ENCODE data around the gene NRCAM. TPM values are rescaled to one million over a fixed set of nuclear protein-coding genes. Genes with fewer than 3 reads are reported as not detected.

Gene NRCAM
- total RNA-seq, 2 donors from 2014 or later, result 17.9 to 28.2 TPM

GRCh38 chr7:108248418-108248817 is 207.8 kb downstream of the NRCAM start:
- no peaks in the 10 kb centered on the region for H3K36me3 ChIP-seq (ENCODE audit: control insufficient read depth, insufficient read depth, low read length)
- peaks cover 3% of the 10 kb centered on the region for H3K4me1 ChIP-seq (ENCODE audit: control insufficient read depth, insufficient read depth, low read length)
- no peak for DNase-seq
- H3K9me3 ChIP-seq (ENCODE audit: control insufficient read depth, low read length), result peaks cover 4% of the 10 kb centered on the region
- Mint-ChIP-seq H3K27ac (no peak overlapping the region), H3K4me1 (peaks cover 12% of the 10 kb centered on the region), H3K9me3 (peaks cover 5% of the 10 kb centered on the region), H3K27me3 (ENCODE audit: insufficient read depth) (no peaks in the 10 kb centered on the region), H3K4me3 (no peak overlapping the region), H3K36me3 (ENCODE audit: low read depth) (peaks cover 6% of the 10 kb centered on the region)
- H3K27ac ChIP-seq (ENCODE audit: low read depth, low read length), result no peak overlapping the region
- no peak for TF ChIP-seq CTCF (conservative IDR thresholded peaks at IDR 0.05)
- no peak overlapping the region for H3K4me3 ChIP-seq (ENCODE audit: low read length)
- 92 to 100% methylated on average over 1 to 2 of the region's 2 CpGs for WGBS, 2 experiments (ENCODE audit: insufficient coverage in 1 of 2, insufficient read length in 1 of 2)
- H3K27me3 ChIP-seq (ENCODE audit: control insufficient read depth, insufficient read depth, low read length, poor library complexity, severe bottlenecking), result no peaks in the 10 kb centered on the region
- H3K9ac ChIP-seq (ENCODE audit: extremely low read depth, low read length, poor library complexity, severe bottlenecking), result no peak overlapping the region

GRCh38 chr7:108247614-108248013 is 208.6 kb downstream of the NRCAM start:
- TF ChIP-seq CTCF (conservative IDR thresholded peaks at IDR 0.05), result no peak
- Mint-ChIP-seq H3K27ac (no peak overlapping the region), H3K27me3 (ENCODE audit: insufficient read depth) (no peaks in the 10 kb centered on the region), H3K4me3 (no peak overlapping the region), H3K36me3 (ENCODE audit: low read depth) (peaks cover 2% of the 10 kb centered on the region), H3K9me3 (no peaks in the 10 kb centered on the region), H3K4me1 (peaks cover 14% of the 10 kb centered on the region)
- Histone ChIP-seq H3K4me1 (ENCODE audit: control insufficient read depth, insufficient read depth, low read length) (peaks cover 3% of the 10 kb centered on the region), H3K9me3 (ENCODE audit: control insufficient read depth, low read length) (no peaks in the 10 kb centered on the region), H3K27me3 (ENCODE audit: control insufficient read depth, insufficient read depth, low read length, poor library complexity, severe bottlenecking) (no peaks in the 10 kb centered on the region), H3K4me3 (ENCODE audit: low read length) (no peak overlapping the region), H3K9ac (ENCODE audit: extremely low read depth, low read length, poor library complexity, severe bottlenecking) (no peak overlapping the region), H3K27ac (ENCODE audit: low read depth, low read length) (no peak overlapping the region), H3K36me3 (ENCODE audit: control insufficient read depth, insufficient read depth, low read length) (no peaks in the 10 kb centered on the region)
- DNase-seq, result no peak
- 100% methylated on average over 1 of the region's 1 CpG; no CpG with 5 or more reads in 1 of the 2 experiments for WGBS, 2 experiments (ENCODE audit: insufficient coverage in 1 of 2, insufficient read length in 1 of 2)

GRCh38 chr7:108246227-108246837 is 209.9 kb downstream of the NRCAM start:
- peak; percentile 54 for DNase-seq
- Mint-ChIP-seq H3K4me1 (peaks cover 14% of the 10 kb centered on the region), H3K27ac (peak overlapping the region; percentile 31), H3K36me3 (ENCODE audit: low read depth) (peaks cover 2% of the 10 kb centered on the region), H3K9me3 (no peaks in the 10 kb centered on the region), H3K4me3 (no peak overlapping the region), H3K27me3 (ENCODE audit: insufficient read depth) (no peaks in the 10 kb centered on the region)
- no peaks in the 10 kb centered on the region for H3K27me3 ChIP-seq (ENCODE audit: control insufficient read depth, insufficient read depth, low read length, poor library complexity, severe bottlenecking)
- TF ChIP-seq CTCF (conservative IDR thresholded peaks at IDR 0.05), result no peak
- H3K9ac ChIP-seq (ENCODE audit: extremely low read depth, low read length, poor library complexity, severe bottlenecking), result no peak overlapping the region
- H3K9me3 ChIP-seq (ENCODE audit: control insufficient read depth, low read length), result no peaks in the 10 kb centered on the region
- H3K36me3 ChIP-seq (ENCODE audit: control insufficient read depth, insufficient read depth, low read length), result no peaks in the 10 kb centered on the region
- H3K4me1 ChIP-seq (ENCODE audit: control insufficient read depth, insufficient read depth, low read length), result peaks cover 3% of the 10 kb centered on the region
- H3K4me3 ChIP-seq (ENCODE audit: low read length), result no peak overlapping the region
- WGBS, 2 experiments (ENCODE audit: insufficient coverage in 1 of 2, insufficient read length in 1 of 2), result 31 to 67% methylated on average over 1 of the region's 1 CpG
- peak overlapping the region; percentile 61 for H3K27ac ChIP-seq (ENCODE audit: low read depth, low read length)
